OCI-LY1 (cell line): Measurements from ENCODE around the gene TOMM40.

Experiments used
- CTCF ChIP-seq: fragments of 200-600 bp; sonication (generic), shearing (Covaris generic); IDR thresholded peaks from 2 replicates; pipeline ENCODE4 v1.5.1; 2017; ENCODE audit warnings: mild to moderate bottlenecking, antibody characterized with exemption, low read length, moderate library complexity, mixed read lengths
- EZH2 ChIP-seq: fragments of 200-600 bp; sonication (generic), shearing (Covaris generic); IDR thresholded peaks from 2 replicates; pipeline ENCODE4 v1.8.0; 2017; ENCODE audit warnings: borderline replicate concordance, mixed run types, mild to moderate bottlenecking, antibody characterized with exemption, low read length, moderate library complexity, mixed read lengths

- no peak for TF ChIP-seq CTCF
- no peak for TF ChIP-seq EZH2
These were observed 17.8 kb downstream of the TOMM40 start for GRCh38 chr19:44908836-44909261.
